Nucleus accumbens (tissue), 56 donors: ENCODE data around the gene KIAA0040.

Experiments
- DNase-seq, 56 donors: peaks; one replicate each; lab custom pipeline; 2025; lab: John Stamatoyannopoulos, UW

KIAA0040 gene

GRCh38 chr1:175192630-175193526 lies at the start of gene KIAA0040:
Gene KIAA0040 (minus strand): TSS chr1:175192776. CDS start chr1:175161013, 31,763 bp downstream.
- DNase-seq: peak in 9 of 56 donors; percentile 1 to 70 (median 15)

- no peak for DNase-seq
These were observed 44.8 kb upstream of the KIAA0040 start for GRCh38 chr1:175237389-175237788.

GRCh38 chr1:175234639-175235038 lies 42.1 kb upstream of the KIAA0040 start:
- DNase-seq: no peak

- no peak for DNase-seq
These were observed 39.8 kb upstream of the KIAA0040 start for GRCh38 chr1:175232335-175232734.

GRCh38 chr1:175225805-175226129 lies 33.2 kb upstream of the KIAA0040 start:
- no peak for DNase-seq

- DNase-seq: no peak
These were observed 29.8 kb upstream of the KIAA0040 start for GRCh38 chr1:175222296-175222938.

- no peak for DNase-seq
These were observed 29.1 kb upstream of the KIAA0040 start for GRCh38 chr1:175221557-175222175.

GRCh38 chr1:175220853-175221556 lies 28.4 kb upstream of the KIAA0040 start:
- DNase-seq: no peak

GRCh38 chr1:175219774-175220173 lies 27.2 kb upstream of the KIAA0040 start:
- no peak for DNase-seq

- no peak for DNase-seq
These were observed 26.3 kb upstream of the KIAA0040 start for GRCh38 chr1:175218786-175219434.

GRCh38 chr1:175217721-175218531 lies 25.4 kb upstream of the KIAA0040 start:
- no peak for DNase-seq

GRCh38 chr1:175216444-175216843 lies 23.9 kb upstream of the KIAA0040 start:
- DNase-seq: no peak

- no peak for DNase-seq
These were observed 19.1 kb upstream of the KIAA0040 start for GRCh38 chr1:175211656-175212055.

GRCh38 chr1:175210744-175211143 lies 18.2 kb upstream of the KIAA0040 start:
- DNase-seq: no peak

GRCh38 chr1:175209493-175209921 lies 16.9 kb upstream of the KIAA0040 start:
- DNase-seq: no peak

GRCh38 chr1:175208773-175209492 lies 16.4 kb upstream of the KIAA0040 start:
- no peak for DNase-seq

- DNase-seq: no peak
These were observed 15.4 kb upstream of the KIAA0040 start for GRCh38 chr1:175207971-175208370.

- DNase-seq: no peak
These were observed 14.1 kb upstream of the KIAA0040 start for GRCh38 chr1:175206687-175207086.

- peak in 2 of 56 donors; percentile 3 to 15 for DNase-seq
These were observed 11.8 kb upstream of the KIAA0040 start for GRCh38 chr1:175204330-175204729.
